GM18951 (cell line): ENCODE measurements around the gene KLF11.

Experiments
- POLR2A ChIP-seq: IDR thresholded peaks from 4 replicates; pipeline ENCODE4 v1.6.1; 2011; ENCODE audit warnings: mild to moderate bottlenecking; ENCODE audit not compliant: insufficient read length, insufficient read depth; ENCODE audit errors: extremely low read depth
- in situ Hi-C: fragments of 300-500 bp; cut with MboI; formaldehyde crosslinking; loops from one replicate; pipeline ENCODE4 v1.12.0; 2022; ENCODE audit warnings: low sequenced_read_pairs, mixed read lengths, inconsistent platforms; ENCODE audit not compliant: unreplicated experiment

Gene KLF11

GRCh38 chr2:10059552-10060335 is 16.4 kb downstream of the KLF11 start:
- in situ Hi-C loops: loop anchor here (10.0 kb wide), 2 partner anchors 245 to 375 kb away; no protein-coding TSS in a partner anchor
- TF ChIP-seq POLR2A: no peak

- TF ChIP-seq POLR2A: no peak
- in situ Hi-C loops: loop anchor here (10.0 kb wide), 1 partner anchor 373 kb away; no protein-coding TSS in a partner anchor
Observed at GRCh38 chr2:10061221-10061925, 18.0 kb downstream of the KLF11 start.

GRCh38 chr2:10062931-10063365 is 19.6 kb downstream of the KLF11 start:
- TF ChIP-seq POLR2A: no peak
- in situ Hi-C loops: loop anchor here (10.0 kb wide), 1 partner anchor 372 kb away; no protein-coding TSS in a partner anchor

GRCh38 chr2:10063566-10063965 is 20.2 kb downstream of the KLF11 start:
- TF ChIP-seq POLR2A: no peak
- in situ Hi-C loops: loop anchor here (10.0 kb wide), 1 partner anchor 371 kb away; no protein-coding TSS in a partner anchor

GRCh38 chr2:10064932-10065772 is 21.8 kb downstream of the KLF11 start:
- no peak for TF ChIP-seq POLR2A
- in situ Hi-C loops: loop anchor here (10.0 kb wide), 1 partner anchor 370 kb away; no protein-coding TSS in a partner anchor

GRCh38 chr2:10065773-10066055 is 22.4 kb downstream of the KLF11 start:
- in situ Hi-C loops: loop anchor here (10.0 kb wide), 1 partner anchor 369 kb away; no protein-coding TSS in a partner anchor

GRCh38 chr2:10067330-10067729 is 24.0 kb downstream of the KLF11 start:
- in situ Hi-C loops: loop anchor here (10.0 kb wide), 1 partner anchor 367 kb away; no protein-coding TSS in a partner anchor
- TF ChIP-seq POLR2A: no peak

More at GRCh38 chr2:10065773-10066055, 22.4 kb downstream of the KLF11 start:
- TF ChIP-seq POLR2A: no peak

- no peak for TF ChIP-seq POLR2A
- in situ Hi-C loops: loop anchor here (10.0 kb wide), 1 partner anchor 367 kb away; no protein-coding TSS in a partner anchor
Observed at GRCh38 chr2:10067881-10068280, 24.5 kb downstream of the KLF11 start.

- in situ Hi-C loops: no loop called here
- no peak for TF ChIP-seq POLR2A
Observed at GRCh38 chr2:10071176-10071575, 27.8 kb downstream of the KLF11 start.

- in situ Hi-C loops: no loop called here
- TF ChIP-seq POLR2A: no peak
Observed at GRCh38 chr2:10071595-10071994, 28.2 kb downstream of the KLF11 start.

- TF ChIP-seq POLR2A: no peak
- in situ Hi-C loops: no loop called here
Observed at GRCh38 chr2:10072656-10073480, 29.5 kb downstream of the KLF11 start.

- in situ Hi-C loops: no loop called here
Observed at GRCh38 chr2:10073706-10074105, 30.4 kb downstream of the KLF11 start.

More at GRCh38 chr2:10073706-10074105, 30.4 kb downstream of the KLF11 start:
- TF ChIP-seq POLR2A: no peak
